ENCODE results near the gene OTUB1.

- TF ChIP-seq CTCF (IDR thresholded peaks at IDR 0.05; ENCODE audit: low read depth, low read length, poor library complexity, severe bottlenecking) (no peak), EZH2phosphoT487 (IDR thresholded peaks at IDR 0.05; ENCODE audit: borderline replicate concordance, low read length) (no peak)
Measured at GRCh38 chr11:64021757-64022093, 35.5 kb downstream of the OTUB1 start.
